ENCODE results near the gene EPAS1. TPM values are rescaled to one million over a fixed set of nuclear protein-coding genes. Genes with fewer than 3 reads are reported as not detected.

The EPAS1 gene
- total RNA-seq, 1 experiment from 2014 or later = 77.3 TPM

GRCh38 chr2:46296216-46296839 is 879 bp upstream of the EPAS1 start:
- Mint-ChIP-seq H3K4me1 (ENCODE audit: low read depth, unreplicated experiment) (peaks cover 13% of the 10 kb centered on the region), H3K27me3 (ENCODE audit: insufficient read depth, unreplicated experiment) (peaks cover 2% of the 10 kb centered on the region), H3K36me3 (ENCODE audit: insufficient read depth, unreplicated experiment) (peaks cover 26% of the 10 kb centered on the region), H3K4me3 (ENCODE audit: unreplicated experiment) (peak overlapping the region; percentile 83), H3K27ac (ENCODE audit: unreplicated experiment) (no peak overlapping the region), H3K9me3 (ENCODE audit: unreplicated experiment) (no peaks in the 10 kb centered on the region)
- H3K9me3 ChIP-seq = no peaks in the 10 kb centered on the region
- peaks cover 16% of the 10 kb centered on the region for H3K4me1 ChIP-seq
- DNase-seq = peak in 1 of 2 experiments; percentile 26
- H3K4me3 ChIP-seq (ENCODE audit: low read depth, low read length) = peak overlapping the region; percentile 54
- no TSS peak for BruUV-seq (replicated peaks)
- no peak for TF ChIP-seq CTCF (IDR thresholded peaks at IDR 0.05; ENCODE audit: insufficient read depth in 1 of 2, low read depth in 1 of 2, low read length in 1 of 2, severe bottlenecking in 1 of 2, unreplicated experiment in 1 of 2)
- ChIA-PET CTCF (interaction anchor here (0.6 to 2.1 kb wide), 4 partner anchors 11 to 1487 kb away, joined by 3 to 15 read pairs (median 4); no protein-coding TSS in a partner anchor), POLR2A (interaction anchor here (0.7 to 1.8 kb wide), 2 partner anchors 233 to 266 kb away, joined by 3 to 6 read pairs; no protein-coding TSS in a partner anchor)
- no peaks in the 10 kb centered on the region for H3K27me3 ChIP-seq (replicated peaks; ENCODE audit: control insufficient read depth, insufficient read depth, low read length)
- intact Hi-C loops (cut with micrococcal nuclease; ENCODE audit: unreplicated experiment) = loop anchor here (2.0 to 10.0 kb wide), 4 partner anchors 64 to 682 kb away; partner anchors contain the start of gene SRBD1
- H3K36me3 ChIP-seq (ENCODE audit: control insufficient read depth, insufficient read depth, low read length) = no peaks in the 10 kb centered on the region

- Mint-ChIP-seq H3K27ac (ENCODE audit: unreplicated experiment) (peak overlapping the region; percentile 57), H3K4me1 (ENCODE audit: low read depth, unreplicated experiment) (peaks cover 24% of the 10 kb centered on the region), H3K4me3 (ENCODE audit: unreplicated experiment) (peak overlapping the region; percentile 83), H3K36me3 (ENCODE audit: insufficient read depth, unreplicated experiment) (peaks cover 26% of the 10 kb centered on the region), H3K27me3 (ENCODE audit: insufficient read depth, unreplicated experiment) (peaks cover 2% of the 10 kb centered on the region), H3K9me3 (ENCODE audit: unreplicated experiment) (no peaks in the 10 kb centered on the region)
- ChIA-PET CTCF (interaction anchor here (0.7 to 2.1 kb wide), 8 partner anchors 10 to 235 kb away, joined by 3 to 15 read pairs (median 4); no protein-coding TSS in a partner anchor), POLR2A (interaction anchor here (1.8 kb wide), 1 partner anchor 235 kb away, joined by 6 read pairs; no protein-coding TSS in a partner anchor)
- TSS peak; percentile 37 for BruUV-seq (replicated peaks)
- H3K27me3 ChIP-seq (replicated peaks; ENCODE audit: control insufficient read depth, insufficient read depth, low read length) = no peaks in the 10 kb centered on the region
- intact Hi-C loops (cut with micrococcal nuclease; ENCODE audit: unreplicated experiment) = loop anchor here (1.0 to 10.0 kb wide), 6 partner anchors 65 to 683 kb away; partner anchors contain the start of gene SRBD1
- peaks cover 16% of the 10 kb centered on the region for H3K4me1 ChIP-seq
- DNase-seq = peak; percentile 88 to 90
- peak overlapping the region; percentile 90 for H3K4me3 ChIP-seq (ENCODE audit: low read depth, low read length)
- H3K9me3 ChIP-seq = no peaks in the 10 kb centered on the region
- no peaks in the 10 kb centered on the region for H3K36me3 ChIP-seq (ENCODE audit: control insufficient read depth, insufficient read depth, low read length)
- TF ChIP-seq CTCF (IDR thresholded peaks at IDR 0.05; ENCODE audit: insufficient read depth in 1 of 2, low read depth in 1 of 2, low read length in 1 of 2, severe bottlenecking in 1 of 2, unreplicated experiment in 1 of 2) = peak in 1 of 2 experiments; percentile 9
Observed at GRCh38 chr2:46297546-46298271, 502 bp downstream of the EPAS1 start.

- ChIA-PET CTCF (interaction anchor here (1.3 to 2.1 kb wide), 4 partner anchors 68 to 305 kb away, joined by 3 to 15 read pairs (median 4); no protein-coding TSS in a partner anchor), POLR2A (interaction anchor here (1.8 kb wide), 1 partner anchor 235 kb away, joined by 6 read pairs; no protein-coding TSS in a partner anchor)
- H3K9me3 ChIP-seq = no peaks in the 10 kb centered on the region
- no peak for TF ChIP-seq CTCF (IDR thresholded peaks at IDR 0.05; ENCODE audit: insufficient read depth in 1 of 2, low read depth in 1 of 2, low read length in 1 of 2, severe bottlenecking in 1 of 2, unreplicated experiment in 1 of 2)
- H3K27ac Mint-ChIP-seq (ENCODE audit: unreplicated experiment) = peak overlapping the region; percentile 57
- H3K4me3 Mint-ChIP-seq (ENCODE audit: unreplicated experiment) = peak overlapping the region; percentile 83
- peaks cover 18% of the 10 kb centered on the region for H3K4me1 ChIP-seq
- H3K9me3 Mint-ChIP-seq (ENCODE audit: unreplicated experiment) = no peaks in the 10 kb centered on the region
- no peaks in the 10 kb centered on the region for H3K36me3 ChIP-seq (ENCODE audit: control insufficient read depth, insufficient read depth, low read length)
- H3K36me3 Mint-ChIP-seq (ENCODE audit: insufficient read depth, unreplicated experiment) = peaks cover 26% of the 10 kb centered on the region
- H3K27me3 Mint-ChIP-seq (ENCODE audit: insufficient read depth, unreplicated experiment) = peaks cover 2% of the 10 kb centered on the region
- no TSS peak for BruUV-seq (replicated peaks)
- no peak for DNase-seq
- peaks cover 29% of the 10 kb centered on the region for H3K4me1 Mint-ChIP-seq (ENCODE audit: low read depth, unreplicated experiment)
- intact Hi-C loops (cut with micrococcal nuclease; ENCODE audit: unreplicated experiment) = loop anchor here (2.0 to 10.0 kb wide), 3 partner anchors 66 to 683 kb away; partner anchors contain the start of gene SRBD1
- no peaks in the 10 kb centered on the region for H3K27me3 ChIP-seq (replicated peaks; ENCODE audit: control insufficient read depth, insufficient read depth, low read length)
- H3K4me3 ChIP-seq (ENCODE audit: low read depth, low read length) = peak overlapping the region; percentile 90
Observed at GRCh38 chr2:46298272-46298521, 990 bp downstream of the EPAS1 start.
